22Rv1 (cell line): ENCODE data around the gene GPR157.

Experiments
- CTCF ChIP-seq: fragments of 450-650 bp; IDR thresholded peaks from 2 replicates; pipeline ENCODE4 v1.5.1; 2017; ENCODE audit warnings: mild to moderate bottlenecking
- ZFX ChIP-seq: fragments of 450-650 bp; IDR thresholded peaks from 2 replicates; pipeline ENCODE4 v1.6.1; 2017; ENCODE audit warnings: antibody characterized with exemption, borderline replicate concordance

- TF ChIP-seq CTCF: peak; percentile 75
- TF ChIP-seq ZFX: no peak
Measured at GRCh38 chr1:9101510-9102146, 27.3 kb downstream of the GPR157 start.
